ENCODE results near the gene GSKIP.

GSKIP gene

GRCh38 chr14:96422992-96423391 lies 59.7 kb downstream of the GSKIP start:
- DNase-seq = no peak

GRCh38 chr14:96423446-96424108 lies 60.3 kb downstream of the GSKIP start:
- DNase-seq = no peak

GRCh38 chr14:96424109-96424989 lies 61.0 kb downstream of the GSKIP start:
- peak; percentile 19 for DNase-seq

GRCh38 chr14:96434040-96434439 lies 70.7 kb downstream of the GSKIP start:
- DNase-seq = no peak
